ENCODE data around the gene PC. TPM values are rescaled to one million over a fixed set of nuclear protein-coding genes. Genes with fewer than 3 reads are reported as not detected.

Gene PC
- total and polyA plus RNA-seq, 9 of the 15 experiments (the other 6 are each of a cell fraction or from before 2014, with no cell fraction given), result 0.94 to 38.0 (median 8.7) TPM

GRCh38 chr11:66950112-66950535 is 8.1 kb downstream of the PC start:
- Histone ChIP-seq H3K27ac (ENCODE audit: extremely low read depth, low read depth, low read length) (peak overlapping the region; percentile 72; the same call in 2 of the 3 replicates), H3K4me2 (ENCODE audit: insufficient read depth, low read length) (peak overlapping the region; percentile 60; the same call in 1 of the 2 replicates), H3K4me3 (no peak overlapping the region), H3K27me3 (ENCODE audit: control insufficient read depth in 2 of 2, insufficient read depth in 2 of 2, low read length in 2 of 2) (no peaks in the 10 kb centered on the region), H2AFZ (ENCODE audit: low read depth, low read length) (peak overlapping the region; percentile 83), H4K20me1 (replicated peaks; ENCODE audit: control insufficient read depth, insufficient read depth, low read length) (no peaks in the 10 kb centered on the region), H3K79me2 (ENCODE audit: control insufficient read depth, insufficient read depth, low read length) (no peaks in the 10 kb centered on the region), H3K9me3 (replicated peaks; ENCODE audit: control insufficient read depth, insufficient read depth, low read depth, low read length) (no peaks in the 10 kb centered on the region), H3K4me1 (replicated peaks in 1 of 2; ENCODE audit: control insufficient read depth in 2 of 2, insufficient read depth in 2 of 2, low read length in 2 of 2) (peaks cover 0 to 10% of the 10 kb centered on the region in 2 experiments; a peak in 3 of 5 replicates), H3K9me1 (ENCODE audit: control insufficient read depth, insufficient read depth, low read length) (no peaks in the 10 kb centered on the region), H3K36me3 (ENCODE audit: control insufficient read depth, insufficient read depth, low read length) (peaks cover 7% of the 10 kb centered on the region; the same call in 1 of the 3 replicates), H3K9ac (ENCODE audit: insufficient read depth in 1 of 2, low read depth in 2 of 2, low read length in 2 of 2) (peak overlapping the region; percentile 48 to 57; a peak in 2 of 4 replicates)
- DNase-seq (ENCODE audit: extremely low read depth in 1 of 4, low spot score in 3 of 4) (peak; percentile 77 to 86 (median 79)), FAIRE-seq (peak; percentile 89), ATAC-seq (peak; percentile 89)
- POLR2A ChIA-PET, result interaction anchor here (0.7 to 1.4 kb wide), 7 partner anchors 9 to 205 kb away, joined by 3 to 9 read pairs (median 3); partner anchors contain the start of gene PC
- CTCF ChIA-PET (ENCODE audit: low intra/inter-chr PET ratio), result no interaction called here
- WGBS (ENCODE audit: insufficient coverage, low coverage, missing lambda C conversion rate), result 15% methylated on average over 8 of the region's 8 CpGs
- no TSS peak for BruUV-seq (replicated peaks)
- intact Hi-C loops (cut with micrococcal nuclease) (no loop called here), in situ Hi-C loops (cut with MboI) (no loop called here)
- TF ChIP-seq EP300 (IDR thresholded peaks at IDR 0.05; ENCODE audit: low read length) (peak; percentile 68), BHLHE40 (IDR thresholded peaks at IDR 0.05; ENCODE audit: low read length) (peak; percentile 69), NR2C2 (CRISPR knock-in tag; IDR thresholded peaks at IDR 0.05) (no peak), NR2C2 (tag; IDR thresholded peaks at IDR 0.05) (0 out of 2 replicates have a peak, but pooled peaks have one; percentile 22), CBFB (CRISPR knock-in tag; IDR thresholded peaks at IDR 0.05) (no peak), TEAD4 (IDR thresholded peaks at IDR 0.05; ENCODE audit: low read length) (peak; percentile 35; the same call in 1 of the 2 replicates), TEAD4 (CRISPR knock-in tag; IDR thresholded peaks at IDR 0.05; ENCODE audit: borderline replicate concordance) (no peak), GATAD2A (IDR thresholded peaks at IDR 0.05) (0 out of 2 replicates have a peak, but pooled peaks have one; percentile 20), MAFF (IDR thresholded peaks at IDR 0.05; ENCODE audit: low read length) (peak; percentile 75), TRIM24 (IDR thresholded peaks at IDR 0.05) (peak in 1 of 2 experiments; percentile 56; a peak in 1 of 4 replicates), JUNB (CRISPR knock-in tag; conservative IDR thresholded peaks at IDR 0.05) (0 out of 2 replicates have a peak, but pooled peaks have one; percentile 39), CTBP1 (IDR thresholded peaks at IDR 0.05; ENCODE audit: borderline replicate concordance) (peak; percentile 78), MTA1 (IDR thresholded peaks at IDR 0.05; ENCODE audit: borderline replicate concordance) (peak; percentile 38; the same call in 1 of the 2 replicates), KLF13 (tag; IDR thresholded peaks at IDR 0.05; ENCODE audit: borderline replicate concordance, low read depth) (0 out of 2 replicates have a peak, but pooled peaks have one; percentile 12), ZBTB1 (CRISPR knock-in tag; IDR thresholded peaks at IDR 0.05; ENCODE audit: borderline replicate concordance, low read depth) (no peak), ZNF354B (CRISPR knock-in tag; IDR thresholded peaks at IDR 0.05) (no peak), OTX1 (CRISPR knock-in tag; IDR thresholded peaks at IDR 0.05) (no peak), PKNOX1 (IDR thresholded peaks at IDR 0.05) (peak; percentile 86), DMBX1 (CRISPR knock-in tag; IDR thresholded peaks at IDR 0.05; ENCODE audit: borderline replicate concordance) (peak; percentile 31; the same call in 1 of the 2 replicates)
- TF ChIP-seq, protein P1, sequence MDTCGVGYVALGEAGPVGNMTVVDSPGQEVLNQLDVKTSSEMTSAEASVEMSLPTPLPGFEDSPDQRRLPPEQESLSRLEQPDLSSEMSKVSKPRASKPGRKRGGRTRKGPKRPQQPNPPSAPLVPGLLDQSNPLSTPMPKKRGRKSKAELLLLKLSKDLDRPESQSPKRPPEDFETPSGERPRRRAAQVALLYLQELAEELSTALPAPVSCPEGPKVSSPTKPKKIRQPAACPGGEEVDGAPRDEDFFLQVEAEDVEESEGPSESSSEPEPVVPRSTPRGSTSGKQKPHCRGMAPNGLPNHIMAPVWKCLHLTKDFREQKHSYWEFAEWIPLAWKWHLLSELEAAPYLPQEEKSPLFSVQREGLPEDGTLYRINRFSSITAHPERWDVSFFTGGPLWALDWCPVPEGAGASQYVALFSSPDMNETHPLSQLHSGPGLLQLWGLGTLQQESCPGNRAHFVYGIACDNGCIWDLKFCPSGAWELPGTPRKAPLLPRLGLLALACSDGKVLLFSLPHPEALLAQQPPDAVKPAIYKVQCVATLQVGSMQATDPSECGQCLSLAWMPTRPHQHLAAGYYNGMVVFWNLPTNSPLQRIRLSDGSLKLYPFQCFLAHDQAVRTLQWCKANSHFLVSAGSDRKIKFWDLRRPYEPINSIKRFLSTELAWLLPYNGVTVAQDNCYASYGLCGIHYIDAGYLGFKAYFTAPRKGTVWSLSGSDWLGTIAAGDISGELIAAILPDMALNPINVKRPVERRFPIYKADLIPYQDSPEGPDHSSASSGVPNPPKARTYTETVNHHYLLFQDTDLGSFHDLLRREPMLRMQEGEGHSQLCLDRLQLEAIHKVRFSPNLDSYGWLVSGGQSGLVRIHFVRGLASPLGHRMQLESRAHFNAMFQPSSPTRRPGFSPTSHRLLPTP (IDR thresholded peaks at IDR 0.05; ENCODE audit: borderline replicate concordance, extremely low read depth, insufficient read length), result no peak
- TF ChIP-seq, protein P2, sequence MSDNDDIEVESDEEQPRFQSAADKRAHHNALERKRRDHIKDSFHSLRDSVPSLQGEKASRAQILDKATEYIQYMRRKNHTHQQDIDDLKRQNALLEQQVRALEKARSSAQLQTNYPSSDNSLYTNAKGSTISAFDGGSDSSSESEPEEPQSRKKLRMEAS (CRISPR knock-in tag; IDR thresholded peaks at IDR 0.05), result peak; percentile 45; the same call in 1 of the 2 replicates
